Neural cell (in vitro differentiated cells): ENCODE results near the gene POLRMT. TPM values are rescaled to one million over a fixed set of nuclear protein-coding genes. Genes with fewer than 3 reads are reported as not detected.

Source experiments
- H2AFZ ChIP-seq: fragments of 200-600, 300-800 bp; sonication (generic), shearing (Covaris generic); 2 replicates; pipeline ENCODE4 v1.6.0; 2014; ENCODE audit warnings: low read depth, mild to moderate bottlenecking, antibody characterized with exemption, low read length, moderate library complexity
- H3F3A ChIP-seq: fragments of 200-600 bp; shearing (Covaris generic); 2 replicates; pipeline ENCODE4 v1.6.1; 2016; ENCODE audit warnings: mild to moderate bottlenecking, moderate library complexity, mixed read lengths, antibody characterized with exemption, low read length; ENCODE audit not compliant: insufficient read depth, poor library complexity, severe bottlenecking
- H3K27ac ChIP-seq: fragments of 200-600, 300-800 bp; sonication (generic), shearing (Covaris generic); 2 replicates; pipeline ENCODE4 v1.5.1; 2014; ENCODE audit warnings: mild to moderate bottlenecking, low read length, moderate library complexity
- H3K27me3 ChIP-seq: fragments of 300-800, 200-600 bp; sonication (generic), shearing (Covaris generic); 2 replicates; pipeline ENCODE4 v1.6.0; 2014; ENCODE audit warnings: mild to moderate bottlenecking, low read depth, low read length, moderate library complexity; ENCODE audit not compliant: insufficient read depth
- H3K36me3 ChIP-seq: fragments of 300-800, 200-600 bp; sonication (generic), shearing (Covaris generic); 2 replicates; pipeline ENCODE4 v1.5.1; 2014; ENCODE audit warnings: mild to moderate bottlenecking, antibody characterized with exemption, low read length, moderate library complexity; ENCODE audit not compliant: insufficient read depth
- H3K4me2 ChIP-seq: fragments of 300-800, 200-600 bp; sonication (generic), shearing (Covaris generic); 2 replicates; pipeline ENCODE4 v1.6.0; 2014; ENCODE audit warnings: mild to moderate bottlenecking, low read length
- H3K4me3 ChIP-seq: fragments of 300-800, 200-600 bp; sonication (generic), shearing (Covaris generic); 2 replicates; pipeline ENCODE4 v1.5.1; 2014; ENCODE audit warnings: mild to moderate bottlenecking, low read length, moderate library complexity
- H3K79me2 ChIP-seq: fragments of 200-600 bp; shearing (Covaris generic); replicated peaks from 2 replicates; pipeline ENCODE4 v1.6.0; 2014; ENCODE audit warnings: mild to moderate bottlenecking, low read length, moderate library complexity; ENCODE audit not compliant: insufficient read depth
- H3K9ac ChIP-seq: fragments of 300-800, 200-600 bp; sonication (generic), shearing (Covaris generic); 2 replicates; pipeline ENCODE4 v1.6.1; 2016; ENCODE audit warnings: mild to moderate bottlenecking, low read length, mixed read lengths
- H3K9me2 ChIP-seq: fragments of 200-600 bp; shearing (Covaris generic); 2 replicates; pipeline ENCODE4 v1.6.1; 2016; ENCODE audit warnings: mild to moderate bottlenecking, low read length, mixed read lengths; ENCODE audit not compliant: insufficient read depth
- H3K9me3 ChIP-seq: fragments of 200-600, 300-800 bp; sonication (generic), shearing (Covaris generic); 2 replicates; pipeline ENCODE4 v1.6.1; 2016; ENCODE audit warnings: mild to moderate bottlenecking, mixed run types, low read length, moderate library complexity, mixed read lengths
- H4K20me1 ChIP-seq: fragments of 200-600 bp; shearing (Covaris generic); 2 replicates; pipeline ENCODE4 v1.6.1; 2016; ENCODE audit warnings: mild to moderate bottlenecking, mixed run types; ENCODE audit not compliant: insufficient read depth
- EP300 ChIP-seq: fragments of 450-650 bp; conservative IDR thresholded peaks from 2 replicates; pipeline ENCODE4 v1.6.1; 2014; ENCODE audit warnings: antibody characterized with exemption, mild to moderate bottlenecking, moderate library complexity; ENCODE audit not compliant: poor library complexity, severe bottlenecking
- EZH2 ChIP-seq: fragments of 200-600, 300-800 bp; shearing (Covaris generic), sonication (generic); IDR thresholded peaks from 2 replicates; pipeline ENCODE4 v1.6.1; 2014; ENCODE audit warnings: antibody characterized with exemption, low read length, borderline replicate concordance, mild to moderate bottlenecking; ENCODE audit not compliant: insufficient read depth, poor library complexity, severe bottlenecking
- MXI1 ChIP-seq: fragments of 450-650 bp; conservative IDR thresholded peaks from 2 replicates; pipeline ENCODE4 v1.6.1; 2014; ENCODE audit warnings: antibody characterized with exemption, mild to moderate bottlenecking; ENCODE audit not compliant: poor library complexity, severe bottlenecking
- POLR2AphosphoS5 ChIP-seq: IDR thresholded peaks from 2 replicates; pipeline ENCODE4 v1.6.1; 2012
- RAD21 ChIP-seq: fragments of 450-650 bp; conservative IDR thresholded peaks from 2 replicates; pipeline ENCODE4 v1.6.1; 2014; ENCODE audit warnings: antibody characterized with exemption, mild to moderate bottlenecking, moderate library complexity
- SMC3 ChIP-seq: fragments of 450-650 bp; conservative IDR thresholded peaks from 2 replicates; pipeline ENCODE4 v1.6.1; 2014; ENCODE audit warnings: antibody characterized with exemption, mild to moderate bottlenecking, moderate library complexity; ENCODE audit not compliant: poor library complexity
- TAF1 ChIP-seq: IDR thresholded peaks from 2 replicates; pipeline ENCODE4 v1.6.1; 2012; ENCODE audit warnings: low read depth
- polyA plus RNA-seq: library from polyadenylated mRNA; depleted of rRNA; stranded (reverse); fragments of >200 nt; gene quantifications from 2 replicates; pipeline ENCODE4 v1.2.3, GENCODE V29; 2014
- TF ChIP-seq, protein P1 (sequence below): fragments of 450-650 bp; IDR thresholded peaks from 2 replicates; pipeline ENCODE4 v1.5.1; 2014; ENCODE audit warnings: antibody characterized with exemption, mild to moderate bottlenecking, moderate library complexity; ENCODE audit not compliant: poor library complexity, severe bottlenecking
- TF ChIP-seq, protein P2 (sequence below): IDR thresholded peaks from 2 replicates; pipeline ENCODE4 v1.6.1; 2012; ENCODE audit warnings: borderline replicate concordance

POLRMT gene
- polyA plus RNA-seq, 1 donor from 2014 or later: 28.3 TPM

DNA sequence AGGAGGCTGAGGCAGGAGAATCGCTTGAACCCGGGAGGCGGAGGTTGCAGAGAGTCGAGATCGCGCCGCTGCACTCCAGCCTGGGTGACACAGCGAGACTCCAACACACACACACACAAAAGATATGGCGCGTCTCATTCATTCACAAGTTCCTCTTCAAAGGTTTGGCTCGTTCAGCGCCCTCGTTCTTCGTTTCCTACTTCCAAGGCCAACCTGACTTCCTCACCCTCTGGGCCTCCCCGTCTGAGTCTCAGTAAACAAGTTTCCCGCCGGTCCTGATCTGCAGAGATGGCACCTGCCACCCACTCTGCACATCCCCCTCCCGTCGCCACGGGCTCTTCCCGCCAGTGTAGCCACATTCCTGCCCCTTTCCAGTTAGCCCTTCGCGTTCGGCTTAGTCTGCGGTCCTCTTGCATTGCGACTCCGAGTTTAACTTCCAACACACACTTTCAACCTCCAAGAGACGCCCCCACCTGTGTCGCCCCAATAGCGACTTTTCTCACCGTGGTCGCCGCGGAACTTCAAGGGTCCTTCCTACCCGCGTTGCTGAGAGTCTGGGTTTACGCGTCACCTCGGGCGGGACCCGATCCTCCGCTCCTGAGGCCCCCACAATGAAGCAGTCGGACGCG is 62.3 kb downstream of the POLRMT start:
- H3K9me3 ChIP-seq: no peaks in the 10 kb centered on the region
- H3K9me2 ChIP-seq: no peaks in the 10 kb centered on the region
- no peak overlapping the region for H3K4me2 ChIP-seq
- H2AFZ ChIP-seq: no peak overlapping the region
- H3K4me3 ChIP-seq: peak overlapping the region; percentile 99
- TF ChIP-seq MXI1: no peak
- TF ChIP-seq RAD21: no peak
- TF ChIP-seq POLR2AphosphoS5: no peak
- TF ChIP-seq, protein P1, sequence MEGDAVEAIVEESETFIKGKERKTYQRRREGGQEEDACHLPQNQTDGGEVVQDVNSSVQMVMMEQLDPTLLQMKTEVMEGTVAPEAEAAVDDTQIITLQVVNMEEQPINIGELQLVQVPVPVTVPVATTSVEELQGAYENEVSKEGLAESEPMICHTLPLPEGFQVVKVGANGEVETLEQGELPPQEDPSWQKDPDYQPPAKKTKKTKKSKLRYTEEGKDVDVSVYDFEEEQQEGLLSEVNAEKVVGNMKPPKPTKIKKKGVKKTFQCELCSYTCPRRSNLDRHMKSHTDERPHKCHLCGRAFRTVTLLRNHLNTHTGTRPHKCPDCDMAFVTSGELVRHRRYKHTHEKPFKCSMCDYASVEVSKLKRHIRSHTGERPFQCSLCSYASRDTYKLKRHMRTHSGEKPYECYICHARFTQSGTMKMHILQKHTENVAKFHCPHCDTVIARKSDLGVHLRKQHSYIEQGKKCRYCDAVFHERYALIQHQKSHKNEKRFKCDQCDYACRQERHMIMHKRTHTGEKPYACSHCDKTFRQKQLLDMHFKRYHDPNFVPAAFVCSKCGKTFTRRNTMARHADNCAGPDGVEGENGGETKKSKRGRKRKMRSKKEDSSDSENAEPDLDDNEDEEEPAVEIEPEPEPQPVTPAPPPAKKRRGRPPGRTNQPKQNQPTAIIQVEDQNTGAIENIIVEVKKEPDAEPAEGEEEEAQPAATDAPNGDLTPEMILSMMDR: no peak
- TF ChIP-seq, protein P2, sequence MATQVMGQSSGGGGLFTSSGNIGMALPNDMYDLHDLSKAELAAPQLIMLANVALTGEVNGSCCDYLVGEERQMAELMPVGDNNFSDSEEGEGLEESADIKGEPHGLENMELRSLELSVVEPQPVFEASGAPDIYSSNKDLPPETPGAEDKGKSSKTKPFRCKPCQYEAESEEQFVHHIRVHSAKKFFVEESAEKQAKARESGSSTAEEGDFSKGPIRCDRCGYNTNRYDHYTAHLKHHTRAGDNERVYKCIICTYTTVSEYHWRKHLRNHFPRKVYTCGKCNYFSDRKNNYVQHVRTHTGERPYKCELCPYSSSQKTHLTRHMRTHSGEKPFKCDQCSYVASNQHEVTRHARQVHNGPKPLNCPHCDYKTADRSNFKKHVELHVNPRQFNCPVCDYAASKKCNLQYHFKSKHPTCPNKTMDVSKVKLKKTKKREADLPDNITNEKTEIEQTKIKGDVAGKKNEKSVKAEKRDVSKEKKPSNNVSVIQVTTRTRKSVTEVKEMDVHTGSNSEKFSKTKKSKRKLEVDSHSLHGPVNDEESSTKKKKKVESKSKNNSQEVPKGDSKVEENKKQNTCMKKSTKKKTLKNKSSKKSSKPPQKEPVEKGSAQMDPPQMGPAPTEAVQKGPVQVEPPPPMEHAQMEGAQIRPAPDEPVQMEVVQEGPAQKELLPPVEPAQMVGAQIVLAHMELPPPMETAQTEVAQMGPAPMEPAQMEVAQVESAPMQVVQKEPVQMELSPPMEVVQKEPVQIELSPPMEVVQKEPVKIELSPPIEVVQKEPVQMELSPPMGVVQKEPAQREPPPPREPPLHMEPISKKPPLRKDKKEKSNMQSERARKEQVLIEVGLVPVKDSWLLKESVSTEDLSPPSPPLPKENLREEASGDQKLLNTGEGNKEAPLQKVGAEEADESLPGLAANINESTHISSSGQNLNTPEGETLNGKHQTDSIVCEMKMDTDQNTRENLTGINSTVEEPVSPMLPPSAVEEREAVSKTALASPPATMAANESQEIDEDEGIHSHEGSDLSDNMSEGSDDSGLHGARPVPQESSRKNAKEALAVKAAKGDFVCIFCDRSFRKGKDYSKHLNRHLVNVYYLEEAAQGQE: no peak
- no peak for TF ChIP-seq SMC3
- TF ChIP-seq TAF1: no peak
- no peak for TF ChIP-seq EZH2
- no peak for TF ChIP-seq EP300
- H4K20me1 ChIP-seq: peaks cover 2% of the 10 kb centered on the region
- H3K27me3 ChIP-seq: no peaks in the 10 kb centered on the region
- no peak overlapping the region for H3K9ac ChIP-seq
- peaks cover 30% of the 10 kb centered on the region for H3K79me2 ChIP-seq
- no peaks in the 10 kb centered on the region for H3K36me3 ChIP-seq
- H3F3A ChIP-seq: no peaks in the 10 kb centered on the region
- H3K27ac ChIP-seq: no peak overlapping the region

DNA sequence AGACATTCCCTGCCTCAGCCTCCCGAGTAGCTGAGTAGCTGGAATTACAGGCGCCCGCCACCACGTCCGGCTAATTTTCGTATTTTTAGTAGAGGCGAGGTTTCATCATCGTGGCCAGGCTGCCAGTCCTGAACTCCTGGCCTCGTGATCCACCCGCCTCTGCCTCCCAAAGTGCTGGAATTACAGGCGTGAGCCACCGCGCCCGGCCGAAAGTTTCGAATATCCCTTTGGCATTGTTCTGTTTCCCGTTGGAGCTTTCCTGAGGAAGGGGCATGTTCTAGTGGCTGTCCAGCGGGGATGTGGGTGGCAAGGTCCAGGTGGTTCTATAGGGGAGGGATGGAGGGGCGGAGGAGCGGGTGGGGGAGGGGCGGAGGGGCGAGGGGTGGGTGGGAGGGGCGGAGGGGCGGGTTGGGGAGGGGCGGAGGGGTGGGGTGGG is 63.1 kb downstream of the POLRMT start:
- no peaks in the 10 kb centered on the region for H3K27me3 ChIP-seq
- no peaks in the 10 kb centered on the region for H3K9me3 ChIP-seq
- no peak overlapping the region for H2AFZ ChIP-seq
- H3K79me2 ChIP-seq: peaks cover 25% of the 10 kb centered on the region
- H3K9me2 ChIP-seq: no peaks in the 10 kb centered on the region
- H3F3A ChIP-seq: no peaks in the 10 kb centered on the region
- no peaks in the 10 kb centered on the region for H3K36me3 ChIP-seq
- H4K20me1 ChIP-seq: no peaks in the 10 kb centered on the region
- no peak for TF ChIP-seq RAD21
- TF ChIP-seq EP300: no peak
- TF ChIP-seq, protein P1: no peak
- no peak for TF ChIP-seq TAF1
- no peak for TF ChIP-seq EZH2
- TF ChIP-seq SMC3: no peak
- TF ChIP-seq, protein P2: no peak
- no peak for TF ChIP-seq POLR2AphosphoS5
- no peak for TF ChIP-seq MXI1
- no peak overlapping the region for H3K4me3 ChIP-seq
- H3K27ac ChIP-seq: no peak overlapping the region
- H3K4me2 ChIP-seq: no peak overlapping the region
- H3K9ac ChIP-seq: no peak overlapping the region
